Mesenteric fat pad (tissue), 1 donor: ENCODE measurements around the gene TCEA3. TPM values are rescaled to one million over a fixed set of nuclear protein-coding genes. Genes with fewer than 3 reads are reported as not detected.
A peak's percentile ranks its signal among the peaks of the same experiment; 100 is the strongest.

Source experiments
- DNase-seq: peaks from one replicate; pipeline ENCODE4 v3.0.0-alpha.2; 2020; ENCODE audit warnings: low spot score
- total RNA-seq: library from RNA; stranded (reverse); fragmentation: NEBNext Ultra II Directional; extraction: Animal tissue kit (Norgen Biotek cat#: 25700); gene quantifications from one replicate; pipeline ENCODE4 v1.2.1, GENCODE V29; 2021
- donor health status: DM: yes; HTN: yes; CAD: no.

The TCEA3 gene
- total RNA-seq, 1 donor from 2014 or later: 8.3 TPM

- no peak for DNase-seq
Observed at GRCh38 chr1:23369335-23370013, 55.1 kb downstream of the TCEA3 start, which contains the start of gene ZNF436. Gene ZNF436 (minus strand): TSS chr1:23369836. CDS start chr1:23368005, 1,831 bp downstream.

GRCh38 chr1:23368562-23369334 is 55.8 kb downstream of the TCEA3 start:
- DNase-seq: peak; percentile 96

DNA sequence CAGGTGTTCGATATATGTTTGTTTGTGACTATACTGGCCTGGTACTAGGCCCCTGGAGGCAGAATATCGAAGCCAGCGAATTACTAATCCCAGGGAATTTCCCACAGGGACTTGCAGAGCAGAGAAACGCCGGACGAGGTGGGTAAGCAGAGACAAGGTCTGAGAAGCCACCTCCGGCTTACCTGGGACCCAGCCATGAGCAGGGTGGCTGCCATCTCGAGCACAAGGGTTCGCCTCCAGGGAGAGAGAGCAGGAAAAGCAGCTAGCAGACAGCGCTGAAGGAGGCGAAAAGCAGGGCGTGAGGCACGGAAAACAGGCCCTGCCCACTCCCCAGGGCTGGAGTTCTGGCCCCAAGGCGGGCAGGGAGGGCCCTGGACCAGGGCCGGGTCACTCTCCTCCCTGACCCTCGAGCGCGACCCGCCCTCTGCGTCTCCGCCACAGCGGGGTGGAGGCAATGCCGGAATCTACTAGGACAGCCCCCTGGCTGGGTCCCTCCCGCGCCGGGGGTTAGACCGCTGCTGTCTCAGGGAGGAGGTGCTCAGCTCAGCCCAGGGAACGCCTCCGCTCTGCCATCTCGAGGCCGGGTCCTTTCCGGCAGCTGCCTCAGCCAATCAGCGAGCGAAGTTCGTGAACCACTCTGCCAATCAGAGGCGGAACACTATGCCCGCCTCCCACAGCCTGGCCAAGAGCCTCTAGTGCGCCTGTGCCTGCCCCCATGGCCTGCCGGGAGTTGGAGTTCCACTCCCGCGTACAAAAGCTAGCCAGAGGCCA is 56.6 kb downstream of the TCEA3 start:
- DNase-seq: peak; percentile 99

- peak; percentile 51 for DNase-seq
Observed at GRCh38 chr1:23367451-23367790, 57.1 kb downstream of the TCEA3 start.

- no peak for DNase-seq
Observed at GRCh38 chr1:23366598-23366997, 58.0 kb downstream of the TCEA3 start.

DNA sequence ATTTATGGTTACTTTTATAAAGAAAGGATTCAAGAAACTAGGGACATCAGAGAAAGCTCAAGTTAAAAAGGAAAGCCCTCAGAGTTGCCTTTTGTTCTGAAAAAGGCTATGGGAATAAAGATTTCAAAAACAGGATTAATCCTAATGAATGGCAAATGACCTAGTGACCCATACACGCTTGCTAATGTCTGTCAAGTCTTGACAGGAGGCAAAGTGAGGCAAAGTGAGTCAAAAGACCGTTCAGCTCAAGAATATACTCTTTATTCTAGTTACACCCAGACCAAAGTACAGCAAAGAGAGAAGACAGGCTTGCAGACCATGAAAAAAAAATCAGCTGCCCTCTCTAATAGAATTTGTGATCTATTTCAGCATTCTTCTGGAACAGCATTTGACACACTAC is 58.4 kb downstream of the TCEA3 start:
- no peak for DNase-seq

- DNase-seq: peak; percentile 22
Observed at GRCh38 chr1:23362218-23362713, 62.3 kb downstream of the TCEA3 start.

GRCh38 chr1:23358310-23358875 is 66.2 kb downstream of the TCEA3 start:
- DNase-seq: no peak

- DNase-seq: no peak
Observed at GRCh38 chr1:23357138-23357908, 67.2 kb downstream of the TCEA3 start.

DNA sequence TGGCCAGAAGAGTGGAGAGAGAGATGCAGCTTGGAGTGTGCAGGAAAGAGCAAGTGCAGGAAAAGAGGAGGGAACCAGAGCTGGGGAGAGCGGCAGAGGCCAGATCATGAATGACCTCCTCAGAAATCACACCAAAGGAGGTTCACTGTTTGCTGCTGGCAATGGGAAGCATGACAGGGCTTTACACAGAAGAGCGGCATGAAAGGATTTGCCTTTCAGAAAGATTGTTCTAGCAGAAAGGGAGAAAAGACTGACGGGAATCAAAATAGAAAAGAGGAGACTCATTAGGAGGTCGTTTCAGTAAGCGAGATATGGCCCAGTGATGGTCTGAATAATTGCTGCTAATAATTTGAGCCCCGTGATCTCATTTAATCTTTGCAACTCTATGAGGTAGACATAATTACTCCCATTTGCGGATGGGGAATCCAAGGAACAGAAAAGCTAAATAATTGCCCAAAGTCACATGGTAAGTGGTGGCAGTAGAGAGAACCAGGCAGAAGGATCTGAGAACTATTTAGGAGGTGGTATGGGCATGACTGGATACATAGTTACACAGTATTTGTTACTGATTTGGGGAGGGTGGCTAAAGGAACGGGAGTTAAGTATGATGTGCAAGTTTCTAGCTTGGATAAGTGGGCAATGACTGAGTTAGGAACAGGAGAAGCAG is 67.9 kb downstream of the TCEA3 start:
- peak; percentile 26 for DNase-seq

DNA sequence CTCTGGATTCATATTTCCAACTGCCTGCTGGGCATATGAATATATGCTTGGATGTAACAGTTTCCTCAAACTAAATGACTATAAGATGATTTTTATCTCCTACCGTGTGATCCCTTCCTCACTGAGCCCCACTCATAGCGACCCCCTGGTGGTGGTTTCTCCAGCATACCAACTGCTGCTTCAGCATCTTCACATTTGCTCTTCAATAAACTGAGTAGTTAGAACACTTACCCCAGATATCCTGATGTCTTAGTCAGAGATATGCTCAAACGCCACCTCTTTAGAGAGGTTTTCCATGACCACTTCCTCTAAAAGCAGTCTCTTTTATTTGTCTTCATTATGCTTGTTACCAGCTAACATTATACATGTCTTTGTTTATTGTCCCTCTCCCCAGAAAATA is 70.3 kb downstream of the TCEA3 start:
- no peak for DNase-seq

- no peak for DNase-seq
Observed at GRCh38 chr1:23352096-23352695, 72.4 kb downstream of the TCEA3 start.

GRCh38 chr1:23345920-23346319 is 78.6 kb downstream of the TCEA3 start:
- no peak for DNase-seq

DNA sequence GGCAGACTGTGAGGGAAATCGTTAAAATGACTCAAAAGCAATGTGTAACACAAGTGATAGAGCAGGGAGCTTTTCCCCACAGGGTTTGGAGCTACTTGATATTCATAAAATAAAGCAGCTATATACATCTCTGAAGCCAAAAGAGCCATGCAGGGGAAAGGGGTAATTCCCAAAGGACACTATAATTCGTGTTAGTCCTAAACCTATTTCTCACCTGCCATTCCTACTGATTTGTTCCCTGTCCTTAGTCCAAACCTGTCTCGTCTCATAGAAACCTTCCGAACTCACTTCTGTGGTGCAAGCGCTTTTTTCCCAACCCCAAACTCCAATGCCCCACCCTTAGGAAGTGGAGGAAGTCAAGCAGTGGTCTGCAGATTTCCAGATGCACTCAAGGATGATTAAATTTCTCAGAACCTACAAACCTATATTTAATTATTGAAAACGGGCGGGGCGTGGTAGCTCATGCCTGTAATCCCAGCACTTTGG is 79.5 kb downstream of the TCEA3 start:
- no peak for DNase-seq

DNA sequence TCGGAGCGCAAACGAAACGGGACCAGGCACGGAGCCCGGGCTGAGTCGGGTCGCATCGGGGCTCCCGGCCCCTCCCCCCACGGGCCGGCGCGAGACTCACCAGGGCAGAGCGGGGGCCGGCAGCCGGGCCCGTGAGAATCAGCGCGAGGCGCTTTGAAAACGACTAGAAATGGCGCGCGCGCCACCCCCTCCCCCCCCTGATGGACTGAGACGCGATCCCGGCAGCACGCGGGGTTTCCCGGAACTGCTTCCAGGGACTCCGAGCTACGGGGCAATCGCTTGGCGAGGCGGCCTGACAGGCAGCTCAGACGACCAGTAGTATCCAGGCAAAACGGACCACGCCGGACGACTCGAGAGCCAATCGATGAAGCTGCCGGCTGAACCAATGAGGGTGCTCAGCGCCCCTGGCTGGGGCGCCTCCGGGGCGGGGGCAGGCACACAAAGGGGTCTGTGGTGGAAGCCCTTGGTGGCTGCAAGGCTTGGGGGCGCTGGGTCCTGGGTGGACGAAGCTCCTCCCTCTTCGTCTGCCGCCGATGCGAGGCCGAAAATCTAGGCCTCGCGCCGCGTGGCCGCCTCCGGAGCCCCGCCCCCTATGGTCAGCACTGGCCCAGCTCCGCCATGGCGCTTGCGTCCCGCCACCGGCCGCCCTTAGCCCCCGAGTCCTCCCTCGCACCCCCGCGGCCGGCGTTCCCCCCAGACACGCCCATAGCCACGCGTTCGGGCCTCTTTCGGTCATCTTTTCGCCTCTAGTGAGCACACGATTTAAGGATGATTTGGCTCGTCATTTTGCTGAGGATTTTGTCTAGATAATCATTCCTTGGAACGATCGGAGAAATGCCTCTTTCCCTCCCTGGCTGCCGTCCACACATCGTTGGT is 80.2 kb downstream of the TCEA3 start, which contains the start of gene HNRNPR:
HNRNPR (minus strand) TSS at position 174 of the 876 bp plus-strand sequence. CDS start 3,276 bp downstream, outside the sequence.
- peak; percentile 100 for DNase-seq

DNA sequence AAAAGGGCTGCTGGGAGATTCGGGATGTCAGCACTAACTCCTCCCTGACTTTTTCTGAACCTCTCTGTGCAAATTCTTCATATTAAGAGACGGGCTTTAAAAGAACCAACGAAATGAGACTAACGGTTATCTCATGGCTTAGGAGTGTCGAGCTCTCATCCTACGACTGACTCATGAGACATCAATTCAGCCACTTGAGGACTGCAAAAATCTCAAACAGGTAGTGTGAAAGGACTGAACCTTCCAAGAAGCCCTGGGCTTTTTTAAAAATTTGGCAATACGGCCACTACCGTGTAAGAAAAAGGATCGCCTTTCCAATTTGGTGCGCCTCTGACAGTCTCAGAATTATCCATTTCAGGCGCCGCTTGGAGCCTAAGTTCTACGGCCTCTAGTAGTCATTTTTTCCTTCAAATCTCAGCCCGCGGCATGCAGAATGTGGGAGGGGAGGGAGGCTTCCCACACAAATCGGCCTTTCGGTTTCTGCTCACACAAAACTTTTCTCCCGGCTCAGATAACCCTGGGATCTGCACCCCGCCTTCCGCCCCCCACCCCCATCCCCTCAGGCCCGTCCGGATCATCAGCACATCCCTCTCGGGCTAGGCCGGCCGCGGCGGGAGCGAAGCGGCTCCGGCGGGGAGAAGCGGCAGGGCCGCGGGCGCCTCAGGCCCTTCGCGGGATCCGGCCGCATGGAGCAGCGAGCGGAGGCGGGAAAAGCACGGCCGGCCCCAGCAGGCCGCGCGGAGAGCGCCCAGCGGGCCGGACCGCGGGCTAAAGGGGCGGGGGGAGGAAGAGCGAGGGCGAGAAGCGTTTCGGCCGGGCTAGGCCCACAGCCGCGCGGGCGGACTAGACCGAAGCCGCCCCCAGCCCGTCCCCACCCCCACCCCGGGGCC is 81.1 kb downstream of the TCEA3 start:
- DNase-seq: no peak
